ENCODE results near the gene MRPL14. TPM values are rescaled to one million over a fixed set of nuclear protein-coding genes. Genes with fewer than 3 reads are reported as not detected.

MRPL14 gene
- total and polyA plus RNA-seq, 2 of the 8 experiments (the other 6 are each of a cell fraction or from before 2014, with no cell fraction given) = 82.0 to 97.1 TPM

DNA sequence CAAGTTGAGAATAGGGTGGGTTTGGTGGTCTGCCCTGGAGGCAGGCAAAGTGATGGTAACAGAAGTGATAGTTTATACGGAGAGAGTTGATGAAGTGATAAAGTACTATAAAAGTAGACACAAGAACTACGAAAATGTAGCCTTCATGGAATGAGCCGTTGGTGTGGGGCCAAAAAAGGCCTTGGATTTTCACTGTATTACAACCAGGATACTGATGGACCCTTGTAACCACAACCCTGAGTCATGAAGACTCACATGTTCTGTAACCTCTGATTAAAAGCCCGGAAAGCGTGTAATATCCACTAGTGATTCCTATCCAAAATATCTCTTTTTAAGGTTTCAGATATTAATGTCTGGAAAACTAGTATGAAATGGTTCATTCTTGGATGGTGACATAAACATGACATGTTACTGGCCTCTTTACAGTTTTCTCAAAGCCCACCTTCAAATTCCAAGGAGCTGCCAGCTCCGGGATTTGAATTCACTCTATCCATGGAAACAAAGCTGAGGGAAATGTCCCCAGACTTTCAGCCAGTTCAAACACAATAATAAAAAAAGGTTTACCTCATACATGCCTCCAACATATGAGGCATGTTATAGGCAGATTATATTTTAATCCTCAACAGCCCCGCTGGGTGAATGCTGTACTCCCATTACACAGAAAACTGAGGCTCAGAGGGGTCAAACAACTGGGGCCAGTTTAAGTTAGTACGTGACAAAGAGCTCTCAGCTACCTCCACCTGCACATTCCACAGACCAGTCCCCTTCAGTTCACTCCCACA is 55.4 kb downstream of the MRPL14 start:
- Histone ChIP-seq H2AK5ac (ENCODE audit: low read depth, low read length) (no peak overlapping the region), H3K4me3 (ENCODE audit: extremely low read depth in 1 of 4, insufficient read depth in 2 of 4, low read depth in 3 of 4, low read length in 4 of 4) (no peak overlapping the region), H2BK12ac (ENCODE audit: low read depth, low read length) (0 out of 2 replicates have a peak overlapping the region, but pooled peaks have one; percentile 50), H3K79me1 (ENCODE audit: low read depth, low read length) (no peaks in the 10 kb centered on the region; the same call in 1 of the 2 replicates), H2BK120ac (replicated peaks; ENCODE audit: low read depth, low read length) (no peak overlapping the region), H3K36me3 (ENCODE audit: control insufficient read depth in 2 of 4, insufficient read depth in 4 of 4, low read length in 3 of 4) (no peaks in the 10 kb centered on the region), H2AFZ (ENCODE audit: low read length) (no peak overlapping the region), H3K27me3 (replicated peaks in 1 of 4; ENCODE audit: control insufficient read depth in 3 of 4, extremely low read depth in 1 of 4, insufficient read depth in 3 of 4, low read length in 3 of 4) (peaks cover 0 to 9% (median 2%) of the 10 kb centered on the region in 4 experiments; a peak in 3 of 7 replicates), H4K20me1 (replicated peaks in 1 of 2; ENCODE audit: control insufficient read depth in 1 of 2, insufficient read depth in 2 of 2, low read length in 2 of 2) (no peaks in the 10 kb centered on the region), H3K9me3 (ENCODE audit: insufficient read depth in 2 of 2, low read depth in 1 of 2, low read length in 1 of 2) (no peaks in the 10 kb centered on the region), H4K91ac (replicated peaks; ENCODE audit: insufficient read length, low read length) (no peak overlapping the region), H3K23me2 (ENCODE audit: low read depth, low read length) (peaks cover 11% of the 10 kb centered on the region), H3K27ac (ENCODE audit: low read depth, low read length) (no peak overlapping the region), H3K14ac (ENCODE audit: insufficient read length) (no peak overlapping the region), H3K4me2 (ENCODE audit: insufficient read depth in 1 of 2, low read depth in 2 of 2, low read length in 2 of 2) (peak overlapping the region in 1 of 2 experiments; percentile 76; a peak in 1 of 4 replicates), H3K4ac (replicated peaks; ENCODE audit: insufficient read length, low read depth, low read length) (no peak overlapping the region), H3K79me2 (ENCODE audit: control insufficient read depth in 1 of 2, insufficient read depth in 2 of 2, low read length in 2 of 2) (no peaks in the 10 kb centered on the region), H3K56ac (replicated peaks; ENCODE audit: insufficient read length, low read depth, low read length) (no peak overlapping the region), H2BK5ac (ENCODE audit: low read depth, low read length) (no peak overlapping the region), H3K4me1 (replicated peaks in 1 of 4; ENCODE audit: control insufficient read depth in 3 of 4, insufficient read depth in 4 of 4, low read length in 3 of 4) (peaks cover 9 to 46% (median 32%) of the 10 kb centered on the region in 4 experiments), H3K23ac (ENCODE audit: insufficient read length) (no peak overlapping the region), H4K8ac (ENCODE audit: extremely low read depth, insufficient read depth, low read length) (no peak overlapping the region), H2BK20ac (ENCODE audit: low read length) (peak overlapping the region; percentile 29; the same call in 1 of the 2 replicates), H3K18ac (ENCODE audit: extremely low read depth, low read length) (peak overlapping the region; percentile 38; the same call in 1 of the 2 replicates), H3K9ac (replicated peaks in 1 of 4; ENCODE audit: extremely low read depth in 1 of 4, low read depth in 3 of 4, low read length in 3 of 4) (no peak overlapping the region), H4K5ac (ENCODE audit: insufficient read length, low read depth, low read length) (peak overlapping the region; percentile 16), H2BK15ac (ENCODE audit: low read length) (no peak overlapping the region)
- no peak for FAIRE-seq
- no peak for DNase-seq (ENCODE audit: low read depth in 1 of 2, low spot score in 2 of 2)
- WGBS, 2 experiments (ENCODE audit: extremely low coverage in 1 of 2, insufficient coverage in 1 of 2, insufficient read length in 1 of 2, insufficient replicate concordance in 2 of 2, low coverage in 1 of 2, low lambda C conversion rate in 2 of 2, missing lambda C conversion rate in 1 of 2) = 93% methylated on average over 8 of the region's 8 CpGs; no CpG with 5 or more reads in 1 of the 2 experiments
- ChIA-PET POLR2A (ENCODE audit: partially characterized antibody) (interaction anchor here (0.7 to 1.7 kb wide), 5 partner anchors 20 to 302 kb away, joined by 3 to 5 read pairs (median 4); partner anchors contain the start of gene VEGFA), CTCF (ENCODE audit: partially characterized antibody) (interaction anchor here (1.1 to 5.8 kb wide), 6 partner anchors 9 to 303 kb away, joined by 3 to 60 read pairs (median 4); no protein-coding TSS in a partner anchor)
- TF ChIP-seq CREB1 (IDR thresholded peaks at IDR 0.05) = no peak
- TF ChIP-seq KDM1A (IDR thresholded peaks at IDR 0.05; ENCODE audit: borderline replicate concordance, low read length) = peak; percentile 24; the same call in 1 of the 2 replicates
- TF ChIP-seq SUZ12 (IDR thresholded peaks at IDR 0.05; ENCODE audit: low read length) = no peak
